Fibroblast of lung (primary cell): ENCODE measurements around the gene ADAM23. TPM values are rescaled to one million over a fixed set of nuclear protein-coding genes. Genes with fewer than 3 reads are reported as not detected.

ENCODE experiments used
- DNase-seq, 2 donors: peaks; one replicate each; pipeline versions ENCODE4 v3.0.0 to v3.0.0-alpha.2; 2010; ENCODE audit warnings: low read depth in 2 of 2
- H2AFZ ChIP-seq: 2 replicates; pipeline ENCODE4 v1.5.1; 2012; ENCODE audit warnings: low read length, control low read depth, inconsistent platforms
- H3K27ac ChIP-seq: 2 replicates; pipeline ENCODE4 v1.5.1; 2011; ENCODE audit warnings: low read length, control low read depth; ENCODE audit not compliant: insufficient read depth
- H3K27me3 ChIP-seq: 2 replicates; pipeline ENCODE4 v1.5.1; 2011; ENCODE audit warnings: mild to moderate bottlenecking, low read length; ENCODE audit not compliant: control insufficient read depth, insufficient read depth
- H3K36me3 ChIP-seq: 2 replicates; pipeline ENCODE4 v1.5.1; 2011; ENCODE audit warnings: low read length; ENCODE audit not compliant: control insufficient read depth, insufficient read depth
- H3K4me1 ChIP-seq: 2 replicates; pipeline ENCODE4 v1.5.1; 2011; ENCODE audit warnings: low read length; ENCODE audit not compliant: control insufficient read depth, insufficient read depth; ENCODE audit errors: extremely low read depth
- H3K4me2 ChIP-seq: 2 replicates; pipeline ENCODE4 v1.5.1; 2011; ENCODE audit warnings: low read length, control low read depth; ENCODE audit not compliant: insufficient read depth; ENCODE audit errors: extremely low read depth
- H3K4me3 ChIP-seq, 4 experiments: fragments of 200-600 bp in 1 of 4; sonication (generic) in 1 of 4; replicated peaks in 1 of 4; 2 replicates each; pipeline ENCODE4 v1.5.1; 2011 to 2016; ENCODE audit warnings: low read length in 4 of 4, low read depth in 3 of 4, mild to moderate bottlenecking in 3 of 4, control low read depth in 2 of 4, inconsistent platforms in 1 of 4, mixed read lengths in 1 of 4; ENCODE audit not compliant: insufficient read depth in 1 of 4; ENCODE audit errors: control extremely low read depth in 1 of 4
- H3K79me2 ChIP-seq: 2 replicates; pipeline ENCODE4 v1.5.1; 2012; ENCODE audit warnings: mild to moderate bottlenecking, low read length, inconsistent platforms; ENCODE audit not compliant: control insufficient read depth, insufficient read depth
- H3K9ac ChIP-seq: 2 replicates; pipeline ENCODE4 v1.5.1; 2011; ENCODE audit warnings: mild to moderate bottlenecking, low read length, control low read depth; ENCODE audit not compliant: insufficient read depth
- H3K9me3 ChIP-seq: 2 replicates; pipeline ENCODE4 v1.5.1; 2012; ENCODE audit warnings: low read depth, low read length; ENCODE audit not compliant: control insufficient read depth, insufficient read depth
- H4K20me1 ChIP-seq: 2 replicates; pipeline ENCODE4 v1.5.1; 2011; ENCODE audit warnings: low read length; ENCODE audit not compliant: control insufficient read depth, insufficient read depth; ENCODE audit errors: extremely low read depth
- EZH2 ChIP-seq: IDR thresholded peaks from 2 replicates; pipeline ENCODE4 v1.5.1; 2012; ENCODE audit warnings: low read length, control low read depth, mild to moderate bottlenecking; ENCODE audit errors: missing control alignments
- polyA plus RNA-seq, 2 donors: library from polyadenylated mRNA; depleted of rRNA in 1 of 2; stranded (reverse) in 1 of 2; unstranded in 1 of 2; fragments of >200 nt; gene quantifications; 2 replicates each; pipeline ENCODE4 v1.2.1, GENCODE V29; 2011 to 2012; ENCODE audit warnings: missing spikeins in 1 of 2
- total RNA-seq: library from RNA; depleted of rRNA; stranded (reverse); fragments of >200 nt; gene quantifications from 2 replicates; pipeline ENCODE4 v1.2.1, GENCODE V29; 2014
- TF ChIP-seq, protein P1 (sequence below), 2 donors: IDR thresholded peaks in 1 of 2; conservative IDR thresholded peaks in 1 of 2; 1 replicate in 1 of 2; 2 replicates in 1 of 2; pipeline ENCODE4 v1.5.1; 2011 to 2012; ENCODE audit warnings: low read length in 2 of 2, control low read depth in 1 of 2, inconsistent platforms in 1 of 2, low read depth in 1 of 2, mild to moderate bottlenecking in 1 of 2

ADAM23 gene
- total and polyA plus RNA-seq, 2 donors (not counting 1 experiment from before 2014, with no cell fraction given): 2.3 to 2.7 TPM

DNA sequence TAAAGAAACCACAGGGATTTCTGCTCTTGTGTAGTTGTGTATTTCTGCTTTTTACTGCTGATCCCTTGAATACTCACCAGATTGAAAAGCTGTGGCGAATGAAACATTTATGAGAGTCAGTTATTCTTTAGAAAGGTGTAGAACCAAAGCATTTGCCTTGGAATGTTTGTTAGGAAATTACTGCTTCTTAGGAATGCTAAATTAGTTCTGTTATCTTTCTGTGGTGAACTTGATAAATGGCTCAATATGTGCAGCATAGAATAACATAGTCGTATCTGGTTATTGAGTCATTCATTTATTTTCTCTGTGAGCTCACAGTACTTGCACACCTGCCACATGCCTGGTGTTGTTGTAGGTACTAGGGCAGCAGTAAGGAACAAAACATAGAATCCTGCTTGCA lies 142.0 kb downstream of the ADAM23 start:
- no peak overlapping the region for H3K27ac ChIP-seq
- TF ChIP-seq, protein P1, sequence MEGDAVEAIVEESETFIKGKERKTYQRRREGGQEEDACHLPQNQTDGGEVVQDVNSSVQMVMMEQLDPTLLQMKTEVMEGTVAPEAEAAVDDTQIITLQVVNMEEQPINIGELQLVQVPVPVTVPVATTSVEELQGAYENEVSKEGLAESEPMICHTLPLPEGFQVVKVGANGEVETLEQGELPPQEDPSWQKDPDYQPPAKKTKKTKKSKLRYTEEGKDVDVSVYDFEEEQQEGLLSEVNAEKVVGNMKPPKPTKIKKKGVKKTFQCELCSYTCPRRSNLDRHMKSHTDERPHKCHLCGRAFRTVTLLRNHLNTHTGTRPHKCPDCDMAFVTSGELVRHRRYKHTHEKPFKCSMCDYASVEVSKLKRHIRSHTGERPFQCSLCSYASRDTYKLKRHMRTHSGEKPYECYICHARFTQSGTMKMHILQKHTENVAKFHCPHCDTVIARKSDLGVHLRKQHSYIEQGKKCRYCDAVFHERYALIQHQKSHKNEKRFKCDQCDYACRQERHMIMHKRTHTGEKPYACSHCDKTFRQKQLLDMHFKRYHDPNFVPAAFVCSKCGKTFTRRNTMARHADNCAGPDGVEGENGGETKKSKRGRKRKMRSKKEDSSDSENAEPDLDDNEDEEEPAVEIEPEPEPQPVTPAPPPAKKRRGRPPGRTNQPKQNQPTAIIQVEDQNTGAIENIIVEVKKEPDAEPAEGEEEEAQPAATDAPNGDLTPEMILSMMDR (conservative IDR thresholded peaks at IDR 0.05 in 1 of 2, IDR thresholded peaks at IDR 0.05 in 1 of 2; ENCODE audit: low read depth in 1 of 2, low read length in 2 of 2): no peak
- TF ChIP-seq EZH2: no peak
- H2AFZ ChIP-seq: no peak overlapping the region
- H3K4me3 ChIP-seq: no peak overlapping the region
- H3K9me3 ChIP-seq: no peaks in the 10 kb centered on the region
- H4K20me1 ChIP-seq: no peaks in the 10 kb centered on the region
- H3K4me2 ChIP-seq: no peak overlapping the region
- H3K4me1 ChIP-seq: no peaks in the 10 kb centered on the region
- no peaks in the 10 kb centered on the region for H3K27me3 ChIP-seq
- H3K79me2 ChIP-seq: no peaks in the 10 kb centered on the region
- H3K9ac ChIP-seq: no peak overlapping the region
- H3K36me3 ChIP-seq: no peaks in the 10 kb centered on the region
- DNase-seq: peak in 1 of 2 donors; percentile 88

DNA sequence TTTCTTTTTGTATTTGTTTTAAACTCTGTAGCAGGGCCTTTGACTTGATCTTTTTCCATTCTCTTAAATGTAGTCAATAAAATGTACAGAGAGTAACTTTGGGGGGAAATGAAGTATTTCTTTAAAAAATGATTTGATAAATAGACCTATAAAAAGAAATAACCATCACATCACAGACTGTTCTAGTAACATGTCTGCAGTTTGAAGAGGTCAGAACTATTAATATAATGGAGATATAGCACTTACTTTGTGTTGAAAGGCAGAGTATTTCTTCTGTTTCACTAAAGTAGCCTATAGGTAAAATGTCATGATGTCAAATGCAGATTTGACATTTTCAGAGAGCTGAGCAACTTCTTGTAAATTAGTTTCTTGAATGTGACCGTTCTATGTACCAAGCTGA lies 143.3 kb downstream of the ADAM23 start:
- no peak overlapping the region for H2AFZ ChIP-seq
- no peaks in the 10 kb centered on the region for H3K9me3 ChIP-seq
- H3K4me2 ChIP-seq: no peak overlapping the region
- H3K79me2 ChIP-seq: no peaks in the 10 kb centered on the region
- no peak overlapping the region for H3K27ac ChIP-seq
- H3K4me1 ChIP-seq: no peaks in the 10 kb centered on the region
- H3K4me3 ChIP-seq: no peak overlapping the region
- no peak for DNase-seq
- no peak overlapping the region for H3K9ac ChIP-seq
- H3K36me3 ChIP-seq: no peaks in the 10 kb centered on the region
- no peaks in the 10 kb centered on the region for H4K20me1 ChIP-seq
- TF ChIP-seq, protein P1 (conservative IDR thresholded peaks at IDR 0.05 in 1 of 2, IDR thresholded peaks at IDR 0.05 in 1 of 2; ENCODE audit: low read depth in 1 of 2, low read length in 2 of 2): no peak
- TF ChIP-seq EZH2: no peak
- no peaks in the 10 kb centered on the region for H3K27me3 ChIP-seq

DNA sequence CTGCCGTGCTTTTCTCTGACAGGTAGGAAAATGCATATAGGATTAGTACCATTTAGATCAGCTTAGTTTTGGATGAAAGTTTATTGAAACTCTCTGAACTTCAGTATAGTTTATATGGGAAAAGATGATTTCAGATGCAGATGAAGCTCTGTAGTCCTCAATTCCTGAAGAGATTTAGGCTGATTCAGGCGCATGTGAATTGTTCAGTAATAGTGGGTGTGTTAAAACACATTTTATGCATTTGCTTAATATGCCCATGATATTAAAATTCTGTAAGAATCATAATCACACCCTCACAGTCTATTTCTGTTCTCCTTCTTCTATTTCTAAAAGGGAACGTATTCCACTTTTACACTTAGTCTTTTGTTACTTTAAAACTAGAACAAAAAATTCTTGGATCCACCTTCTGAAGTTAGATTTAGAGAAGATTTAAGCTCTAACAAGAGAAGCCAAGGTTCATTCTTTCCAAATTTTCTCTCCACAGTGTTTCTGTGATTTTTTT lies 154.4 kb downstream of the ADAM23 start:
- Histone ChIP-seq H3K79me2 (no peaks in the 10 kb centered on the region), H3K4me3 (no peak overlapping the region), H3K4me1 (no peaks in the 10 kb centered on the region), H3K9ac (no peak overlapping the region), H3K9me3 (no peaks in the 10 kb centered on the region), H3K27me3 (no peaks in the 10 kb centered on the region), H3K27ac (no peak overlapping the region), H4K20me1 (no peaks in the 10 kb centered on the region), H2AFZ (no peak overlapping the region), H3K36me3 (no peaks in the 10 kb centered on the region), H3K4me2 (no peak overlapping the region)
- TF ChIP-seq, protein P1 (conservative IDR thresholded peaks at IDR 0.05 in 1 of 2, IDR thresholded peaks at IDR 0.05 in 1 of 2; ENCODE audit: low read depth in 1 of 2, low read length in 2 of 2): no peak
- TF ChIP-seq EZH2: no peak
- DNase-seq: no peak
